NCI-H187 treated with DMSO at 0.1 percent for 48 hours (cell line): Measurements from ENCODE around the gene DNAJB9.

Experiments
- DNase-seq: peaks from one replicate; lab custom pipeline; 2025; lab: John Stamatoyannopoulos, UW

DNAJB9 gene

DNA sequence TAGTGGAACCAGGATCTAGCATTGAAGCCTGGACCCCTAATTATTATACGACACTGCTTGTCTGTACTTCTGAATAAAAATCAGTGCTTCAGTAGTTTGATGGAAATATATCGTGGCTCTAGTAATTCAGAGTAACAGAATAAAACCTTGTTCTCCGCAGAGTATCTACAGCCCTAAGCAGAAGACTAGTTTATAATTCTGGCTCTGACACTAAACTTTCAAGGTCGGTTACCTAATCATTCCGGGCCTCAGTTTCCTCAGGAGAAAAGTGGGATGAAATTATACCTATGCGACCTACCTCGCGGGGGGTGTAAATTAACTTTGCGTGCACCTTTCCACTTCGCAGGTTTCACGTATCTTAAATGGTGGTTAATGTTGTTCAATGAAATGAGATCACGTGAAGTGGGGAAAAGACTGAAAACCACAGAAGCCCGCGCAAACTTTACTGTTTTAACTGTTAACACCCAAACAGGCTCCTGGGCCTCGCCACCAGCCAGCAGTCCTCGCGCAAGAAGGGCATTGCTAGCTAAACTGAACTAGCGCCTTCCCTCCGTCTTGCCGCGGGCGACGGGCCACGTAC is 783 bp upstream of the DNAJB9 start:
- DNase-seq: no peak

DNA sequence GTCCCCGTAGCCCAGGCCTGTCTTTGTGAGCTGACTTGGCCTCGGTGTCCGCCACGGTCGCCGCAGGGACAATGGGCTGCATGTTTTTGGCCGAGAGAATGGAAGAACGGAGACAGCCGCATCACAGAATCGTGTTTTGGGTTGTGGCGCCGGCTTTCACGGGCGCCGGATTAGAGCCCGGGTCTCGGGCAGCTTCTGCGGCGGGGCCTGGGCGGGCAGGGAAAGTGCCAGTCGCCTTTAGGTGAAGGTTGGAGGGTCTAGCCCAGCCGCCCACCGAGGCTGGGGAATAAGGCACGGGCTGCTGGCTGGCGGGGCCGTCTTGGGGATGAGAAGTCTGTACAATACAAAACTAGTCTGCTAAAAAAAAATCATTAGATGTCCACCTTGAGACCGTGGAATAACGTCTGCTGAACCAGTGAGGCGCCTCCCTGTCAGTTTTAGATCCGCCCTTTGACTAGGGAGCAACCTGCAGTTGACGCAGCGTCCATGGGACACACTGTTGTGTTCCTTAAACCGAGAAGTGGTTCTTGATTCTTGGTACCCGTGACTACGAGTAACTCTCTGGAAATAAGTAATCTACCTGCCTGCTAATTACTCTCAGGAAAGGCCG is 577 bp downstream of the DNAJB9 start:
- DNase-seq: no peak

DNA sequence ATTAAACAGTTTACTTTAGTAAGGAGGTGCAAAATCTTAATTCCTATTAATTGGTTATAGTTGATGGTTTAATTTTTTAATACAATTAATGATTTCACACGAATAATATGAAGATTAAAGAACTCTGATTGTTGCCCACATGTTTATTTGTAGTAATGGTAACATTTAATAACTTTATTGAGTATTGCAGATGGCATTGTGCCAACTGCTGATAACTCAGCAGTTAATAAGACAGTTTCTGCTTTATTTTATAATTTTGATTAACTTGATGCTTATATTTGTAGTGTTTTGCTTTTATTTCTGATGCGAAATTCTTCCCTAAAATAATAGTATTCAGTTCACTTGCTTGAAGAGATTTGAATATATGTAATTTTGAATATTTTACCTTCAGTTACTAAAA is 2.8 kb downstream of the DNAJB9 start:
- no peak for DNase-seq

DNA sequence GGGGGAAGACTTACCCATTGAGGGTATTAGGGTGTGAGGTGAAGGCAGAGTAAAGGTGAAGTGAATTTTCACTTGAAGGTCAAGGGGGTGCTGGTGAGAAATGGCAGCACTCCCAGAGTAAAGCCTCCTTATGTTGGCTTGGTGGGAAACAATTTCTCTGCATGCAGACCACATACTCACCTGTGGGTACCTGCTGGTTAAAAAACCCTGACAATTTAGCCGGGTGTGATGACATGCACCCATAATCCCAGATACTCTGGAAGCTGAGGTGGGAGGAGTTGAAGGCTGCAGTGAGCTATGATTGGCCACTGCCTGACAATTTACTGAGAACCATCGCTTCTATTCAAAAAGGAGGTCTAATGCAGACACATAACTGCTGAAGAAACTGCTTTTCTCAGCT is 5.5 kb downstream of the DNAJB9 start:
- no peak for DNase-seq

DNA sequence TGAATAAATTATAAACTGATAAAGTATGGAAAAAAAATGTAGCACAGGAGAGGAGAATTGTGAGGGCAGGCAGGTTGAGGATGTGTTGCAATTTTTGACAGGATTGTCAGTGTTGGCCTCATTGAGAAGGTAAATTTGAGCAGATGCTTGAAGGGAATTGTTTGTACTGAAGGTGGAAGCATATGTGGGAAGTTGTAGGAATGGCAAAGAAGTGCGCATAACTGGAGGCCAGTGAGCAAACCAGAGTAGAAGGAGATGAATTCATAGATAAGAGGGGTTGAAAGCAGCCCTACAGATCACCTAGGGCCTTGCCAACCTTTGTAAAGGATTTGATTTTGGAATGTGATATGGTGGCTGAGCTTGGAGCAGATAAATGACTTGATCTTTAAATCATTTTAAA is 6.4 kb downstream of the DNAJB9 start:
- no peak for DNase-seq

DNA sequence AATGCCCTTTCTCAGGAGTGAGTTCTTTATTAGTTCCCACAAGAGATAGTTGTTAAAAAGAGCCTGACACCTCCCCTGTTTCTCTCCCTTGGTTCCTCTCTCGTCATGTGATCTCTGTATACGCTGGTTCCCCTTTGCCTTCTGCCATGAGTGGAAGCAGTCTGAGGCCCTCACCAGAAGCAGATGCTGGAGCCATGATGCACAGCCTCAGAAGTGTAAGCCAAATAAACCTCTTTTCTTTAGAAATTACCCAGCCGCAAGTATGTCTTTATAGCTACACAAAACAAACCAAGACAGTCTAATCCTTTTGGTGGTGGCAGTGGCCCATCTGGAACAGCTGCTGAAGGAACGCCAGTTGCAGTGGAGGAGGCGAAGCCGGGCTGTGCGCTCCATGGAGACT is 9.3 kb downstream of the DNAJB9 start:
- no peak for DNase-seq

DNA sequence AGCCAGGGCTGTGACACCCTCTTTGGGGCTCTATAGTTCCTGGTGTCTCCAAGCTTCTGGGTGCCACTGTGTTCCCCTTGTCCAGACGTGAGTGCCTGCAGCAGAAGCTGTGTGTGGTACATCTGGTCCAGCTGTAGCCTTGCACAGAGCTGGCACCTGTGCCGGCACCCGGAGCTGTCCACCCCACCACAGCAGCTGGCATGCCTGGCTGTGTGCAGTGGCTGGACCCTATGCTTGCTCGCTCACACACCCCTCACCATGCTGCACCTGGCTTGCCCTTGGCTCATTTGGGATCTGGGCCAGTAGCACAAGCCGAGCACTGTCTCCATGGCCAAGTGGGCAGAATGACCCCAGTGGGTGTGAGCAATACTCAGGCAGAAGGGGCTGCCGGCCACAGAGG is 10.6 kb downstream of the DNAJB9 start:
- DNase-seq: no peak

DNA sequence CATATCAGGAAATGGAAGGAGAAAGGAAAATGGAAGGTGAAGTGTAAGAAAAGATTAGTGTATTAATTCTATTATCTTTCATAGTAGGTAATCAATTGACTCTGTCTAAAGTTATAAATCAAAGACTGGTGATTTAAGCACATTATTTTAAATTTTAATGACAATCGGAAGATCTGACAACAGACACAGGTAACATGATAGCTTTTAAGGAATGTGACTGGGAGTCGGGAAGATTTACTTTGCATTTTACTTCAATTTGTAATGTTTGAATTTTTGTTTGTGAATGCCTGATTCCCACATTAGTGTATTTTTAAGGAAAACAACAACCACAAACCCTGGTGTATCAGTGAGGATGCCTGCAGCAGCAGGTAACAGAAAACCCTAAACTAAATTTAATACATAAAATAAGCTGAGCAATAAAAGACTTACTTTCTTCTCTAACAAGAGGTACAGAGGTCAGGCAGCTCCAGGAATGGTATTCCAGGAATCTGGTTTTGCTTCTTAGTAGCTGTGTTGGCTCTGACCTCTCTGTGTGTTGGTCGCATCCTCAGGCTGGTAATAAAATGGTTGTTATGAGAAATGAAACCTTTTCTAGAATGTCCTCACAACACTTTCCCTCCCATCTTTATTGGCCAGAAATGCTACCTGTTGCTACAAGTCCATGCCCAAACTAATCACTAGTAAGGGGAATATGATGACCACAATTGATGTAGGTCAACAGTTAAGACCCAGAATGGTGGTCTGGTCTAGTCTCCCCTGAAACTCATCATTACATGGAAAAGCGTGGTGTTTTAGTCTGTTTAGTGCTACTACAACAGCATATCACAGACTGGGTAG is 12.2 kb downstream of the DNAJB9 start:
- DNase-seq: no peak

DNA sequence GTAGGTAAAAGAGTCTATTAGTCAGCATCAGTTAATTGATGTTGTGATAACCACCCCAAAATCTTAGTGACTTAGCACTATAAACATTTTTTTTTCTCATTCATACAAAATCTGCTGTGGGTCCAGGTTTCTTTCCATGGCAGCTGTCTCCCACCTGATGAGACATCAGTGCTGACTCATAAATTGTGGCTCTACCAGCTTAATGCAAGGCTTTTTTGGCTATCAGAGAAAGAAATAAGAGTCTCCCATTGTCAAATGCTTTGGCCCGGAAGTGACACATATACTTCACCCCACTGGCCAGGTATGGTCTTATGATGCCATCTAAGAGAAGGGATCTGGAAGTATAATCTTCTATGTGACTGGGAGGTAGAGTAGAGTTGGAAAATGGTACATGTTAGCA is 14.5 kb downstream of the DNAJB9 start:
- no peak for DNase-seq

DNA sequence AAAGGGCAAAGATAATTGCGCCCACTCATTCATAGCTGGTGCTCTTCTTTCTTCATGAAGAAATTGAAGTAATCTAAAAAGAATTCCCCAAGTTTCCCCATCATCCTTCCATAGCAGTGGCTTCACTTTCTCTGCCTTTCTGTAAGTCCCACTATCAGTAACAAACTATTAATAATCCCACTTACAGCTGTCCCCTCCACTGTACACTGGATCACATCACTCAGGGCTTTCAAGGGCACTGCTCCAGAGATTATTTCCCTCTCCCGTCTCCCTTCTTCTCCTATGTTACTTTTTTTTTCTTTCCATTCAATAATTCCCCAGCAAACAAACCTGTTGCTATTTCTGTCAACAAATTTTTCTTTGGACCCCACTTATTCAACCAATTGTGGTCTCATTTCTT is 16.2 kb downstream of the DNAJB9 start:
- DNase-seq: no peak

DNA sequence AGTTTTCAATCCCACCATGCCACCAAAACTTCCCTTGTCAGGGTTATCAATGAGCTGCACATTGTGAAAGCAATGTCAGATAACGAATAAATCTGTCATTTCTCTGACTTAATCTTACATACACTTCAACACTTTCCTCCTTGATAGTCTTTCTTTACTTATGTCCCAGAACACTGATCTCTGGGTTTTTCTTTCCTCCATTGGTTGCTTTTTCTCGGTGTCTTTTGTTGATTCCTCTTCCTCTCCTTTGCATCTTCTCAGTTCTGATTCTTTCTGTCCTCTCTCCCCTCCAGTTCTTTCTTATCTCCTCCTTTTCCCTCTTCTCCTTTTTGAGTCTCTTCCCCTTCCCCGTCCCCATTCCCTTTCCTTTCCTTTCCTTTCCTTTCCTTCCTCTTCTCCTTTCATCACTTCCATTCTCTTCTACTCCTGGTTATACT is 16.6 kb downstream of the DNAJB9 start:
- no peak for DNase-seq

DNA sequence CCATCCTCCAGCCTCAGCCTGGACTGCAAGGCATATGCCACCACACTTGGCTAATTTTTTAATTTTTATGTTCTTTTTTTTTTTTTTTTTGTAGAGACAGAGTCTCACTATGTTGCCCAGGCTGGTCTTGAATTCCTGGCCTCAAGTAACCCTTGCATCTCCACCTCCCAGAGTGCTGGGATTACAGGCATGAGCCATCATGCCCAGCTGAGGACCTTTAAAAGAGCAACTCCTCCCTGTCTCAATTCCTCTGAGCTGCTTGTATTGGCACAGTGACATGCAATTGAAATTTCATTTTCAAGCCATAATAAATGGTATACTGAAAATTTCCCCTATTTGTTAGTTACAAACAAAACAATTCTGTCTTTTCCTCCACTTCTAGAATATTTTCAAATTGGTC is 19.5 kb downstream of the DNAJB9 start:
- no peak for DNase-seq

DNA sequence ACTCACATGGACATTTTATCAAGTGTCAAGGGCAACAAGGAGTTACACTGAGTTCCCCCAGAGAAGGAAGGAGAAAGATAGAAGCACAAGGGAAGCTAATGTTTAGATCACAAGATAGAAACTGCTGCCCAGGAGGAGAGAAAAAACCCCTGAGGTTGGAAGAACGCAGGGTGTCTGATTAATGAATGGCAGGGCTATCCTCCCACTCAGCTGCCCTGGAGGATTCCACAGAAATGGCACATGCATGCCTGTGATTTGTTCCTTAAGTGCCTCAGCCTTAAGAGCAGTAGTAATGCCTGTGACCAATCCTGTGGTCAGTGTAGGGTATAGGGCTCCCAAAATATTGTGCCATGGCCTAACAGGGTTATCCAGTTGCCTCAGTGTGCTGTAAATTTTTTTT is 20.2 kb downstream of the DNAJB9 start:
- no peak for DNase-seq

DNA sequence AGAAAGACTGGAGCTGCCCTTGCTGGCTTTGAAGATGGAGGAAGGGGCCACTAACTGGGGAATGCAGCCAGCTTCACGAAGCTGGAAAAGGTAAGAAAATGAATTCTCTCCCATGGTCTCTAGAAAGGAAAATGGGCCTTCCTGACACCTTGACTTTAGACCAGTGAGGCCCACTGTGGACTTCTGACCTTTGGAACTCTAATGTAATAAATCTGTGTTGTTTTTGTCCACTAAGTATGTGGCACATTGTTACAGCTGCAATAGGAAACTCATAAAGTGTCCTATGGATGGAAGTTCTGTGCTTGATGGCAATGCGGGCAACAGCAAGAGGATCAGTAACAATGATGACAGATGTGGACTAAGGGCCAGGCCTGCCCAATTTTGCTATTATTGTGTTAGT is 20.9 kb downstream of the DNAJB9 start:
- no peak for DNase-seq

DNA sequence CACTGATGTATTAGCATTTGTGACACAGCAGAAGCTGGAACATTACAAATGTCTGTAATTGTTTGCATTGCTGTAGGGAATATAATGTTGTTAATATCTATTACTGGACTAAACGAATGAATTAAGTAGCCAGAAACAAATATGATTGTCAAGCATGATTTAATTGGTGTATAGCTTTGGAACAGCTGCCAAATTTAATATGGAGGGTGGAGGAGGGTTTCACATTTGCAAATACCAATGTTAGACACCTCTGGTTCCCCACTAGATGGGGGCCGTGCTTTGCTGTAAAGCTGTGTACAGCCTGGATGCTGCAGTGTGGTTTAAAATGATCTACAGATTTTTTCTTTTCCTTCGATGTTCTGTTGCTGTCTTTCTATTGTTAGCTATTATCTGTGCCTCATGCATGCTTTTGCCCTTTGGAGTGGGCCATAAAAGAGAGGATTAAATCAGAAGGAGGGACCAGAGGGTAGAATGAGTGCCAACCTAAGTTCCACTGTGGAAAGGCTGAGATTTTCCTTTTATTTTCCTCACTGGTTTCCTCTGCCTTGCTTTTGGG is 23.1 kb downstream of the DNAJB9 start:
- no peak for DNase-seq

DNA sequence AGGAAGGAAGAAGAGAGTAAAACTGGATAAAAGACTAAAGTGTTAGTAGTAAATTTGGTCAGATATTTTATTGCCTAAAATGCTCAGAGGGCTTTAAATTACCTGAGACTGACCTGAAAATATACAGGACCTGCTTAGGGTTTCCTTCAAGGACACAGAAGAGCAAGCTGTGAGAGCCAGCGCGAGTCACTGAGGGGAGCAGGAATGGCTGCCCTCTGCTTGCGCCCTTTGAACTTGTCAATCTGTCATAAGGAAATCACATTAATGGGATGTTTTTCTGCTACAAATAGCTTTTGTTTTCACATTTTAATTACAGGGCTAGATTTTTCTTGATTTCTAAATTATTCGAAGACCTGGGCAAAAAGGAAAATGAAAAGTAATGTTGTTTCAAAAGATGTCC is 26.9 kb downstream of the DNAJB9 start:
- DNase-seq: no peak

DNA sequence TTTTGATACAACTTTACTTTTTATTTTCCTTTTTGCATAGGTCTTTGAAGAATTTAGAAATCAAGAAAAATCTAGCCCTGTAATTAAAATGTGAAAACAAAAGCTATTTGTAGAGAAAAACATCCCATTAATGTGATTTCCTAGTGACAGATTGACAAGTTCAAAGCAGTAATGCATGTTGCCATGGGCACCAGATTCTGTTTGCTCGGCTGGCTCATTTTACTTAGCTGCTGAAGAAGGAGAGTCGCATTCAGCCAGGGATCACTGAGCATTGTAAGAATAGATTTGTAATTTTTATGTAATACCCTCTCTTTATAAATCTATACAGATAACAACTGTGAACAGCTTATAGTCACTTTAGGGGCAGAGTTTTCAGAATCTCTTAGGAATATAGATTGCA is 28.5 kb downstream of the DNAJB9 start:
- DNase-seq: no peak

DNA sequence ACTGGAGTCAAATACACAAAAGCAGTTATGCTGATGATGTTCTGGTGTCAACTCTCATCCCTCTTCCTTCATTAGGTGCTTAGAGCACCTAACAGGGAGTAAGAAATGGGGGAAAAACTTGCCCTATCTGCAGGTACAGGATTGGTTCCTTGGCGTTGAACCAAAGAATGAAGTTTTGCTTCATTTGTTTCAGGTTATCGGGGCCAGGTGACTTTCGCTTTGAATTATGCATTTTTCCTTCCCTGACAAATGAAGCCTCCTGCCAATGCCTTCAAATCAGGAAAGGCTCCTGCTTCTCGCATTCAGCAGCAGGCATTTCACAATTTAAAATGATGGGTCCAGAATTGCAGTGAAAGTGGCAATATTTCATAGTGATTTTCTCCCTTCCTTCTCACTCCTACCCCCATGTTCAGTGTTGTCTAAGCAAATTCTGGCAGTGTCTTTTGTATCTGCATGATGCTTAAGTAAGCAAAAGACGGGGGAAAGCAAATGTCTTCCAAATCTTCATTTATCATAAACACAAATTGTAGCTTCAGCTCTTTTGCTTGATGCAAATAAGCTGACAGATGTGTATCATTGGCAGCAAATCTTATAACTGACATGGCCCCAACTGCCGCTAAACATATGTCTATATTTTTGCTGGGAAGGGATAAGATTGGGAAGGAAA is 29.4 kb downstream of the DNAJB9 start:
- DNase-seq: no peak

DNA sequence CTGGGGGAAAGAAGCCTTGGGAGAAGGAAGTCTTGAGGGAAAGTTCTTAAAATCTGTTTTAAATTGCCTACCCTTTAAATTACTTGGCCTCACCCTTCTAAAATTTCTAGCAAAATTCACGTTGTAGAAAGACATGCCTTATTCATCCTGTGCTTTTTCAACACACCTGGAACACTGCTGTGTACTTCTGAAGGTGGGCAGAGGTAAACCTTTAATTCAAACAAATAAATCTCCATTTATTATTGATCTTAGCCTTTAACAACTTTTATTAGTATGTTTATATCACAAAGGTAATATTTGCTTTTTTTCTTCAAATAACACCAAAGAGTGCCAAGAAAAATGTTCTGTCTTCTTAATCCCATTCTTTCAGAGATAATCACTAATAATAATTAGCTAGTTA is 30.7 kb downstream of the DNAJB9 start:
- no peak for DNase-seq

DNA sequence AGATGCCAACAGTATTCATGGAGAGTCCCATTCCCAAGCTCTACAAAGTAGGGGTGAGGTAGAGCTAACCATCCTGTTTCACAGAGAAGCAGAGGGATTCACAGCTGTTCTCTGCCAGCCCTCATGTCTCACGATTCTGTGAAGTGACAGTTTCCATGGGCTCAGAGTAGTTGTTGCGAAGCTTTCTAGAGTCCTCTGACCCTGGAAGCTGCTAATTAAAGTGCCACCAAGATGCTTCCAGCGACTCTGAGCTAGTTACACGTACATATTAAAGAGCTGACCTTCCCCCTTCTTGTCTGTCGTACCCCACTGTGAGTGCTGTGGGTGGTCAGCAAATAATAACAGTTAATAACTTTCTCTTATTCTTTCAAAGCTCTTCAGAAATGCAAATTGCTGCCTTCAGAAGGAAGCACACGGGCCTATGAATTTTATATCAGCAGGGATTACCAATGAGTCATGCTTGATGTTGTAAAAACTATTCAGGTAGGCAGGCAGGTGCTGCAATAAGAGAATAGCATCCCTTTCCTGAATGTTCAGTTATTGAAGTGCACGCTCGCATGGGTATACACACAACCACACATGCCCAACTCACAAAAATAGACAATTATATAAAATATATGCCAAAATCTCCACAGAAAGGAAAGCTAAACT is 34.1 kb downstream of the DNAJB9 start:
- no peak for DNase-seq

DNA sequence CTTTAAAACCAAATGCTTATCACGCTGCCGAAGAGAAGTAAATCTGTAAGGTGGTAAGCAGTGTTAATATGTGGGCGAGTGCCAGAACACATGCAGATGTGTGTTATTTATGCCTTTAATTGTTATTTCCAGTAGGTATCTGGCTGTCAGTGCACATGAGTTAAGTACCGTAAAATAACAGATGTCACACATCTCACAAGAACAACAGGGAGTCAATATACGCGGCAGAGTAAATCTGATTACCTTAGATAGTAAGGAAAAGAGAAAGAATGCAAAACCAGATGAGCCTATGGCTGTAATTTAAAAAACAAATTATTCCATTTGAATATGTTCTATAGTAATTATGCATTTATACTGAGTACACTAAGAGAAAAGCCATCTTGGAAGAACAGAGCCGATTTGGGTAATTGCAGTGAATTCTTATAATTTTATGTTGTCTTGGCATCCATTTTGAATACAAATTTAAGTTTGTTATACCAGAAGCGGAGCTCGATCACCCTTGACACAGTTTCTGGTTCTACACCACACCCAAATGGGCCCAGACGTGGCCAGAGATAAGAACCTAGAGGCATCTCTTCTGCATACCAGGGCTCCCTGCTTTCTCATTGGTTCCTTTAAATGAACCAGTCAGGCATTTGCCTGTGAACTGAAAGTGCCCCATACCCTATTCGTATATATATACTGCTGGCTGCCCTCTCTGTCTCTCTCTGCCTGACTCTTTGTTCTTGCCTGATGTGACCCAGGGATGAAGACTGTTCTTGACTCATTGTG is 34.8 kb downstream of the DNAJB9 start:
- no peak for DNase-seq
